IPS-18c (cell line): ENCODE measurements around the gene SNX25.

ENCODE experiments used
- H3K4me3 ChIP-seq: 2 replicates; pipeline ENCODE4 v1.7.0; 2013; ENCODE audit warnings: low read depth, mild to moderate bottlenecking, low read length, moderate library complexity; ENCODE audit not compliant: insufficient read depth
- H3K9me3 ChIP-seq: one replicate; pipeline ENCODE4 v1.6.1; 2013; ENCODE audit warnings: mild to moderate bottlenecking, low read length, moderate library complexity; ENCODE audit not compliant: control insufficient read depth, insufficient read depth

SNX25 gene

GRCh38 chr4:185395238-185395955 lies 186.0 kb downstream of the SNX25 start, which contains the start of gene LRP2BP:
TSS of gene LRP2BP (minus strand) at chr4:185395924. CDS start at chr4:185378186, 17,738 bp downstream.
- no peaks in the 10 kb centered on the region for H3K9me3 ChIP-seq

GRCh38 chr4:185395956-185396723 lies 186.7 kb downstream of the SNX25 start:
- no peaks in the 10 kb centered on the region for H3K9me3 ChIP-seq
- peak overlapping the region; percentile 71 for H3K4me3 ChIP-seq

More at GRCh38 chr4:185395238-185395955, 186.0 kb downstream of the SNX25 start, which contains the start of gene LRP2BP:
- peak within 1 kb of the TSS; percentile 71 for H3K4me3 ChIP-seq

- no peaks in the 10 kb centered on the region for H3K9me3 ChIP-seq
- peak within 1 kb of the TSS; percentile 71 for H3K4me3 ChIP-seq
These were observed 187.5 kb downstream of the SNX25 start, which contains the start of gene ANKRD37 for GRCh38 chr4:185396724-185397385. TSS of gene ANKRD37 (plus strand) at chr4:185396841. CDS start at chr4:185396924, 83 bp downstream.

- no peak overlapping the region for H3K4me3 ChIP-seq
- H3K9me3 ChIP-seq, result no peaks in the 10 kb centered on the region
These were observed 189.2 kb downstream of the SNX25 start for GRCh38 chr4:185398618-185399017.

- H3K9me3 ChIP-seq, result no peaks in the 10 kb centered on the region
- H3K4me3 ChIP-seq, result no peak overlapping the region
These were observed 190.1 kb downstream of the SNX25 start for GRCh38 chr4:185399466-185399865.

GRCh38 chr4:185404031-185404430 lies 194.6 kb downstream of the SNX25 start:
- Histone ChIP-seq H3K4me3 (no peak overlapping the region), H3K9me3 (no peaks in the 10 kb centered on the region)

GRCh38 chr4:185405296-185405999 lies 196.1 kb downstream of the SNX25 start:
- Histone ChIP-seq H3K9me3 (no peaks in the 10 kb centered on the region), H3K4me3 (no peak overlapping the region)

- H3K4me3 ChIP-seq, result no peak overlapping the region
These were observed 199.0 kb downstream of the SNX25 start for GRCh38 chr4:185408432-185408831.

GRCh38 chr4:185411849-185412248 lies 202.5 kb downstream of the SNX25 start:
- no peaks in the 10 kb centered on the region for H3K9me3 ChIP-seq
- H3K4me3 ChIP-seq, result no peak overlapping the region

More at GRCh38 chr4:185408432-185408831, 199.0 kb downstream of the SNX25 start:
- H3K9me3 ChIP-seq, result no peaks in the 10 kb centered on the region

GRCh38 chr4:185412412-185412811 lies 203.0 kb downstream of the SNX25 start:
- Histone ChIP-seq H3K9me3 (no peaks in the 10 kb centered on the region), H3K4me3 (no peak overlapping the region)
